Smooth muscle cell (in vitro differentiated cells): ENCODE results near the gene MYO5B. TPM values are rescaled to one million over a fixed set of nuclear protein-coding genes. Genes with fewer than 3 reads are reported as not detected.

ENCODE experiments used
- DNase-seq: peaks from one replicate; lab custom pipeline; 2025; ENCODE audit not compliant: unreplicated experiment; lab: John Stamatoyannopoulos, UW
- H2AFZ ChIP-seq: fragments of 200-600 bp; sonication (generic); 2 replicates; pipeline ENCODE4 v1.6.0; 2016; ENCODE audit warnings: antibody characterized with exemption, low read depth, mild to moderate bottlenecking
- H3F3A ChIP-seq: fragments of 200-600 bp; sonication (generic); 2 replicates; pipeline ENCODE4 v1.6.0; 2017; ENCODE audit warnings: antibody characterized with exemption, low read depth
- H3K27ac ChIP-seq: fragments of 200-600 bp; sonication (generic); 2 replicates; pipeline ENCODE4 v1.5.1; 2016; ENCODE audit warnings: low read depth, mild to moderate bottlenecking
- H3K27me3 ChIP-seq: fragments of 200-600 bp; sonication (generic); 2 replicates; pipeline ENCODE4 v1.6.1; 2016; ENCODE audit warnings: low read depth, mild to moderate bottlenecking
- H3K36me3 ChIP-seq: fragments of 200-600 bp; sonication (generic); 2 replicates; pipeline ENCODE4 v1.5.1; 2016; ENCODE audit warnings: low read depth
- H3K4me1 ChIP-seq: fragments of 200-600 bp; sonication (generic); 2 replicates; pipeline ENCODE4 v1.5.1; 2016; ENCODE audit warnings: low read depth
- H3K4me2 ChIP-seq: fragments of 200-600 bp; sonication (generic); 2 replicates; pipeline ENCODE4 v1.6.0; 2016; ENCODE audit warnings: mild to moderate bottlenecking
- H3K4me3 ChIP-seq: fragments of 200-600 bp; sonication (generic); 2 replicates; pipeline ENCODE4 v1.5.1; 2016; ENCODE audit warnings: mild to moderate bottlenecking
- H3K79me2 ChIP-seq: fragments of 200-600 bp; sonication (generic); 2 replicates; pipeline ENCODE4 v1.6.0; 2016; ENCODE audit warnings: low read depth, mild to moderate bottlenecking
- H3K9ac ChIP-seq: fragments of 200-600 bp; sonication (generic); 2 replicates; pipeline ENCODE4 v1.6.0; 2016; ENCODE audit warnings: low read depth
- H3K9me3 ChIP-seq: fragments of 200-600 bp; sonication (generic); replicated peaks from 2 replicates; pipeline ENCODE4 v1.5.1; 2016; ENCODE audit warnings: low read depth
- H4K20me1 ChIP-seq: fragments of 200-600 bp; sonication (generic); 2 replicates; pipeline ENCODE4 v1.6.0; 2016; ENCODE audit warnings: low read depth
- WGBS: methylation state at CpG from one replicate; pipeline ENCODE4 v1.1.7; 2016; ENCODE audit warnings: low lambda C conversion rate; 5-methylcytosine and 5-hydroxymethylcytosine counted together
- polyA plus RNA-seq: library from polyadenylated mRNA; unstranded; fragments of >200 nt; fragmentation: Nextera tagmentation; extraction: Ambion mirVana; gene quantifications from 2 replicates; pipeline ENCODE4 v1.2.1, GENCODE V29; 2016
- total RNA-seq: library from RNA; depleted of rRNA; stranded (reverse); fragments of >200 nt; gene quantifications from 2 replicates; pipeline ENCODE4 v1.2.3, GENCODE V29; 2014
- TF ChIP-seq, protein P1 (sequence below): fragments of 200-600 bp; sonication (generic); IDR thresholded peaks from 2 replicates; pipeline ENCODE4 v1.5.1; 2017; ENCODE audit warnings: borderline replicate concordance, mild to moderate bottlenecking, antibody characterized with exemption; ENCODE audit not compliant: insufficient read depth, poor library complexity, severe bottlenecking

Gene MYO5B
- total and polyA plus RNA-seq, 2 experiments from 2014 or later, result 1.7 to 25.3 TPM

GRCh38 chr18:50033004-50033403, 161.9 kb downstream of the MYO5B start:
- DNase-seq, result no peak
- WGBS, result 87% methylated on average over 6 of the region's 6 CpGs
- H3K27ac ChIP-seq, result no peak overlapping the region

GRCh38 chr18:50030146-50030545, 164.8 kb downstream of the MYO5B start:
- Histone ChIP-seq H2AFZ (no peak overlapping the region), H3K36me3 (no peaks in the 10 kb centered on the region), H3K4me3 (no peak overlapping the region), H3K79me2 (no peaks in the 10 kb centered on the region), H3K9ac (no peak overlapping the region), H3F3A (no peaks in the 10 kb centered on the region), H4K20me1 (no peaks in the 10 kb centered on the region), H3K27ac (no peak overlapping the region), H3K4me2 (no peak overlapping the region), H3K9me3 (no peaks in the 10 kb centered on the region), H3K27me3 (no peaks in the 10 kb centered on the region), H3K4me1 (no peaks in the 10 kb centered on the region)
- DNase-seq, result no peak
- 79% methylated on average over 4 of the region's 4 CpGs for WGBS
- TF ChIP-seq, protein P1, sequence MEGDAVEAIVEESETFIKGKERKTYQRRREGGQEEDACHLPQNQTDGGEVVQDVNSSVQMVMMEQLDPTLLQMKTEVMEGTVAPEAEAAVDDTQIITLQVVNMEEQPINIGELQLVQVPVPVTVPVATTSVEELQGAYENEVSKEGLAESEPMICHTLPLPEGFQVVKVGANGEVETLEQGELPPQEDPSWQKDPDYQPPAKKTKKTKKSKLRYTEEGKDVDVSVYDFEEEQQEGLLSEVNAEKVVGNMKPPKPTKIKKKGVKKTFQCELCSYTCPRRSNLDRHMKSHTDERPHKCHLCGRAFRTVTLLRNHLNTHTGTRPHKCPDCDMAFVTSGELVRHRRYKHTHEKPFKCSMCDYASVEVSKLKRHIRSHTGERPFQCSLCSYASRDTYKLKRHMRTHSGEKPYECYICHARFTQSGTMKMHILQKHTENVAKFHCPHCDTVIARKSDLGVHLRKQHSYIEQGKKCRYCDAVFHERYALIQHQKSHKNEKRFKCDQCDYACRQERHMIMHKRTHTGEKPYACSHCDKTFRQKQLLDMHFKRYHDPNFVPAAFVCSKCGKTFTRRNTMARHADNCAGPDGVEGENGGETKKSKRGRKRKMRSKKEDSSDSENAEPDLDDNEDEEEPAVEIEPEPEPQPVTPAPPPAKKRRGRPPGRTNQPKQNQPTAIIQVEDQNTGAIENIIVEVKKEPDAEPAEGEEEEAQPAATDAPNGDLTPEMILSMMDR, result no peak

More at GRCh38 chr18:50033004-50033403, 161.9 kb downstream of the MYO5B start:
- Histone ChIP-seq H3F3A (no peaks in the 10 kb centered on the region), H3K4me3 (no peak overlapping the region), H2AFZ (no peak overlapping the region), H3K79me2 (no peaks in the 10 kb centered on the region), H4K20me1 (no peaks in the 10 kb centered on the region), H3K4me1 (no peaks in the 10 kb centered on the region), H3K4me2 (no peak overlapping the region), H3K27me3 (no peaks in the 10 kb centered on the region), H3K36me3 (no peaks in the 10 kb centered on the region), H3K9me3 (no peaks in the 10 kb centered on the region), H3K9ac (no peak overlapping the region)
- TF ChIP-seq, protein P1, result no peak

GRCh38 chr18:50027996-50028395, 167.0 kb downstream of the MYO5B start:
- no peak for DNase-seq
- H2AFZ ChIP-seq, result no peak overlapping the region
- TF ChIP-seq, protein P1, result no peak
- H3K36me3 ChIP-seq, result no peaks in the 10 kb centered on the region
- no peaks in the 10 kb centered on the region for H4K20me1 ChIP-seq
- H3F3A ChIP-seq, result no peaks in the 10 kb centered on the region
- no peaks in the 10 kb centered on the region for H3K9me3 ChIP-seq
- no peaks in the 10 kb centered on the region for H3K79me2 ChIP-seq
- no peak overlapping the region for H3K4me2 ChIP-seq
- H3K27me3 ChIP-seq, result no peaks in the 10 kb centered on the region
- H3K27ac ChIP-seq, result no peak overlapping the region
- no peak overlapping the region for H3K4me3 ChIP-seq
- no peak overlapping the region for H3K9ac ChIP-seq
- 82% methylated on average over 2 of the region's 2 CpGs for whole genome bisulfite sequencing
- no peaks in the 10 kb centered on the region for H3K4me1 ChIP-seq

DNA sequence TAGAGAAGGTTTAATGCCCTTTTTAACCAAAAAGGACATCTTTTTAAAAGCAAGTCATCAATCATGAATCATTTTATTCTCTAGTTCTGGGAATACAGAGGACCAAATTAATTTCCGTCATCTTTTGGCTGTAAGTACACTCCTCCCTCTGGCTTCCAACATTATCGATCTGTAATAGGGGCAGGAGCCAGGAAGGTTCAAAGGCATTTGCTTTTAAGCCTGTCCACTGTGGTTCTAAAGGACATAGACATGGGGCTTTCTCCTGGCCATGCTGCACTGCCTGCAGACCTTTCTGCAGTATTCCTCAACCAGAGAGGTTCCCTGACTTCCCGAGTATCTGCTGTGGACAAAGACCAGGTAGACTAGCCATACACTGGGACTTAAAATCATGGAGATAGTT, 170.5 kb downstream of the MYO5B start:
- no peak overlapping the region for H3K4me2 ChIP-seq
- no peak overlapping the region for H3K9ac ChIP-seq
- H3K79me2 ChIP-seq, result no peaks in the 10 kb centered on the region
- no peaks in the 10 kb centered on the region for H3K9me3 ChIP-seq
- TF ChIP-seq, protein P1, result no peak
- WGBS, result 92% methylated on average over 3 of the region's 3 CpGs
- no peak overlapping the region for H3K27ac ChIP-seq
- no peaks in the 10 kb centered on the region for H3F3A ChIP-seq
- no peak overlapping the region for H3K4me3 ChIP-seq
- H3K4me1 ChIP-seq, result no peaks in the 10 kb centered on the region
- H2AFZ ChIP-seq, result no peak overlapping the region
- no peaks in the 10 kb centered on the region for H4K20me1 ChIP-seq
- H3K36me3 ChIP-seq, result no peaks in the 10 kb centered on the region
- DNase-seq, result no peak
- peaks cover 5% of the 10 kb centered on the region for H3K27me3 ChIP-seq
